Activated CD8-positive, alpha-beta T cell treated with anti-CD3 and anti-CD28 coated beads for 36 hours (primary cell): ENCODE data around the gene KY. TPM values are rescaled to one million over a fixed set of nuclear protein-coding genes. Genes with fewer than 3 reads are reported as not detected.

Experiments
- ATAC-seq: fragments of 200-7000 bp; cut with Tn5 transposase; one replicate; pipeline ENCODE4 v1.10.0; 2021; ENCODE audit warnings: mild to moderate bottlenecking, moderate library complexity
- CTCF ChIA-PET: fragments of 350-600 bp; sonication (Branson Sonifier 250); formaldehyde crosslinking; loops from one replicate; lab custom pipeline; 2021; ENCODE audit warnings: antibody characterized with exemption; lab: Charles Lee
- POLR2A ChIA-PET: fragments of 350-600 bp; sonication (Branson Sonifier 250); formaldehyde crosslinking; loops from one replicate; lab custom pipeline; 2021; ENCODE audit warnings: antibody characterized with exemption; lab: Charles Lee
- DNase-seq: peaks from one replicate; pipeline ENCODE4 v3.0.0-alpha.2; 2020
- H3K27ac Mint-ChIP-seq: one replicate; pipeline ENCODE4 v1.8.0; 2021; ENCODE audit warnings: mild to moderate bottlenecking, mixed read lengths
- H3K27me3 Mint-ChIP-seq: one replicate; pipeline ENCODE4 v1.8.0; 2021; ENCODE audit warnings: mixed read lengths
- H3K36me3 Mint-ChIP-seq: one replicate; pipeline ENCODE4 v1.8.0; 2021; ENCODE audit warnings: low read depth, mixed read lengths
- H3K4me1 Mint-ChIP-seq: one replicate; pipeline ENCODE4 v1.8.0; 2021; ENCODE audit warnings: low read depth, mixed read lengths
- H3K4me3 Mint-ChIP-seq: one replicate; pipeline ENCODE4 v1.8.0; 2021; ENCODE audit warnings: mild to moderate bottlenecking, moderate library complexity, mixed read lengths
- H3K9me3 Mint-ChIP-seq: one replicate; pipeline ENCODE4 v1.8.0; 2021; ENCODE audit warnings: mixed read lengths
- intact Hi-C: fragments of 100-400 bp; cut with micrococcal nuclease; formaldehyde crosslinking; loops from one replicate; pipeline ENCODE4 v1.10.0; 2022
- total RNA-seq, 2 experiments: library from RNA; stranded (reverse); gene quantifications; one replicate each; pipeline ENCODE4 v1.2.3, GENCODE V29; 2021
- TF ChIP-seq, protein P1 (sequence below): fragments of 200-600 bp; IDR thresholded peaks from one replicate; pipeline ENCODE4 v1.8.0; 2022; ENCODE audit warnings: antibody characterized with exemption, mild to moderate bottlenecking

Gene KY
- total RNA-seq, 2 experiments from 2014 or later, result not detected

DNA sequence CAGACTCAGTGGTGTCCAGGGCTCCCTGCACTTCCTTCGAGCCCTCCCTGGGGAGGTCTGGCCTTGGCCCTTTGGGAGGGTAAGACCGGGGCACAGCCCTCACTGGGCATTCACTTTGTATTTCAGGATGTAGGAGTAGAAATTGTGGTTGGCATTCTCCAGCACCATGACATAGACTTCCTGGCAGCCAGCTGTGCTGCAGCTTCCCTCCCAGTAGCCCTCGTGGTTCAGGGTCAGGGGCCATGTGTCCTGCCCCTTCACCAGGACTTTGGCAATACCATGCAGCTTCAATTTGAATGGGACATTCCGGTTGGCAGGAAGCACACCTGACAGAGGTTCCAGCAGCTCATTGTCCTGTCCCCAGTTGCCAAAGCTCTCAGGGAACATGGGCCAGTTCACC, 47.3 kb downstream of the KY start:
- H3K9me3 Mint-ChIP-seq, result no peaks in the 10 kb centered on the region
- ChIA-PET POLR2A (no interaction called here), CTCF (interaction anchor here (2.3 kb wide), 1 partner anchor 152 kb away, joined by 11 read pairs; no protein-coding TSS in a partner anchor)
- no peak overlapping the region for H3K27ac Mint-ChIP-seq
- ATAC-seq (no peak), DNase-seq (no peak)
- H3K4me1 Mint-ChIP-seq, result peaks cover 9% of the 10 kb centered on the region
- no peak overlapping the region for H3K4me3 Mint-ChIP-seq
- intact Hi-C loops, result loop anchor here (5.0 to 10.0 kb wide), 2 partner anchors 149 to 1291 kb away; no protein-coding TSS in a partner anchor
- TF ChIP-seq, protein P1, sequence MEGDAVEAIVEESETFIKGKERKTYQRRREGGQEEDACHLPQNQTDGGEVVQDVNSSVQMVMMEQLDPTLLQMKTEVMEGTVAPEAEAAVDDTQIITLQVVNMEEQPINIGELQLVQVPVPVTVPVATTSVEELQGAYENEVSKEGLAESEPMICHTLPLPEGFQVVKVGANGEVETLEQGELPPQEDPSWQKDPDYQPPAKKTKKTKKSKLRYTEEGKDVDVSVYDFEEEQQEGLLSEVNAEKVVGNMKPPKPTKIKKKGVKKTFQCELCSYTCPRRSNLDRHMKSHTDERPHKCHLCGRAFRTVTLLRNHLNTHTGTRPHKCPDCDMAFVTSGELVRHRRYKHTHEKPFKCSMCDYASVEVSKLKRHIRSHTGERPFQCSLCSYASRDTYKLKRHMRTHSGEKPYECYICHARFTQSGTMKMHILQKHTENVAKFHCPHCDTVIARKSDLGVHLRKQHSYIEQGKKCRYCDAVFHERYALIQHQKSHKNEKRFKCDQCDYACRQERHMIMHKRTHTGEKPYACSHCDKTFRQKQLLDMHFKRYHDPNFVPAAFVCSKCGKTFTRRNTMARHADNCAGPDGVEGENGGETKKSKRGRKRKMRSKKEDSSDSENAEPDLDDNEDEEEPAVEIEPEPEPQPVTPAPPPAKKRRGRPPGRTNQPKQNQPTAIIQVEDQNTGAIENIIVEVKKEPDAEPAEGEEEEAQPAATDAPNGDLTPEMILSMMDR, result no peak
- H3K27me3 Mint-ChIP-seq, result peaks cover 5% of the 10 kb centered on the region
- H3K36me3 Mint-ChIP-seq, result no peaks in the 10 kb centered on the region

DNA sequence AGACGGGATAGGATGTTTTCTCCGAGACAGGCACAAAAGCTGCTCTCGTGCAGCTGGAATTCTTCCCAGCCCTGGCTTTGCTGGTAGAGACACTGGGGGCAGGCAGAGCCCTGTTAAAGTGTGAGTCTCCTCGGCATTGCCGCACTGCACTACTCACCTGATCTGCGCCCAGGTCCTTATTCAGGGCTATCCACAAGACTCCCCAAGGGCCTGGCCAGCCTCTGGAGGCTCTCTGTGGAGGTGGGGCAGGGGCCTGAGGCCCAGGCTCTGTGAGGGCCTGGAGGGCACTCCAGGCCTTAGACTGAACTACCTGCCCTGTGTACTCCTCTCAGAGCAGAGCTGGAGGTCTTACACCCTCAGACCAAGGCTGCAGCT, 48.4 kb downstream of the KY start:
- intact Hi-C loops, result loop anchor here (5.0 to 10.0 kb wide), 2 partner anchors 150 to 1292 kb away; no protein-coding TSS in a partner anchor
- POLR2A ChIA-PET, result no interaction called here
- TF ChIP-seq, protein P1, result no peak
- H3K9me3 Mint-ChIP-seq, result no peaks in the 10 kb centered on the region
- no peaks in the 10 kb centered on the region for H3K36me3 Mint-ChIP-seq
- ATAC-seq (no peak), DNase-seq (no peak)
- H3K4me3 Mint-ChIP-seq, result no peak overlapping the region
- peaks cover 9% of the 10 kb centered on the region for H3K4me1 Mint-ChIP-seq
- H3K27ac Mint-ChIP-seq, result no peak overlapping the region
- peaks cover 5% of the 10 kb centered on the region for H3K27me3 Mint-ChIP-seq
- CTCF ChIA-PET, result interaction anchor here (1.6 to 3.5 kb wide), 2 partner anchors 14 to 152 kb away, joined by 3 to 37 read pairs; no protein-coding TSS in a partner anchor

DNA sequence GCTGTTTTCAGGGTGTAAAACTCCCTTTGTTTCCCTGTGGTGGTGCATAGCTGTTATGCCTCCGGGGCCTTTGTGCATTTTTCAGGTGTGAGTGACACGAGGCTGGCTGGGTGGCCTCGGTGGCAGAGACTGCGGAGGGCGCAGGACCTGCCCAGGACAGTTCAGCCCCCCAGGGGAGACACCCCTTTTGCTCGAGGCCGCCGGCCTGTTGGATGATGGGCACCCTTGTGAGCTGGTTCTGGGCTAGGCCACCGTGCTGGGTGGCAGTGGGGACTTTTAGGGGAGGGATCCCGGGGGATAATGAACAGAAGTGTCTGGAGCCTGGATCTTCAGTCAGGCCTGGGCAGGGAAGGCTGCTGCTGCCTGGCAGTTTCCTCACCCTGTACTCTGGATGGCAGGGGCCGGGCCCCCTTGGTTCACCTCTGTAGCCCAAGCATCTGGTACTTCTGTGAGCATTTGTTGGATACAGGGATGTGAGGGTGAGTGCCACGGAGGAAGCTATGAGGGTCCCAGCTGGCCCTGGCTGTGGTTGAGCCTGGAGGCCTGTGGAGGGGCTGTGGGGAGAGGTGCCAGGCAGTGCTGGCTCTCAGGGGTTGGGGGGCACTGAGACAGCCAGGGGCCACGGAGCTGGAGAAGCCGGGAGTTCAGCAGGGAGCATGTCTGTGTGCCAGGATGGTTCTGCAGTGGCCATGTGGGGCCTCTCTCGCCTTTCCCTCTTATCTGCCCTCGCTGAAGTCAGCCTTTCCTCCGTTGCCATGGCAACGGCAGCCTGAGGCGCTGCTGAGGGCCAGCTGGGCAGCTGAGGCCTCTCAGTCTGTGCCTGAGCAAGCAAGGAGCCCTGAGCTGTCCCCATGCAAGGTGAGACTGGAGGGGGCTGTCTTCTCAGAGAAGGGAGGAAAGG, 49.0 kb downstream of the KY start:
- POLR2A ChIA-PET, result interaction anchor here (0.6 kb wide), 1 partner anchor 37 kb away, joined by 3 read pairs; no protein-coding TSS in a partner anchor
- intact Hi-C loops, result loop anchor here (5.0 to 10.0 kb wide), 2 partner anchors 151 to 1293 kb away; no protein-coding TSS in a partner anchor
- ATAC-seq (no peak), DNase-seq (no peak)
- CTCF ChIA-PET, result interaction anchor here (0.7 to 3.5 kb wide), 18 partner anchors 8 to 1293 kb away, joined by 3 to 37 read pairs (median 4); partner anchors contain the start of gene EPHB1
- no peaks in the 10 kb centered on the region for H3K9me3 Mint-ChIP-seq
- no peak overlapping the region for H3K4me3 Mint-ChIP-seq
- TF ChIP-seq, protein P1, result no peak
- H3K27me3 Mint-ChIP-seq, result peaks cover 5% of the 10 kb centered on the region
- H3K36me3 Mint-ChIP-seq, result no peaks in the 10 kb centered on the region
- no peak overlapping the region for H3K27ac Mint-ChIP-seq
- peaks cover 9% of the 10 kb centered on the region for H3K4me1 Mint-ChIP-seq

DNA sequence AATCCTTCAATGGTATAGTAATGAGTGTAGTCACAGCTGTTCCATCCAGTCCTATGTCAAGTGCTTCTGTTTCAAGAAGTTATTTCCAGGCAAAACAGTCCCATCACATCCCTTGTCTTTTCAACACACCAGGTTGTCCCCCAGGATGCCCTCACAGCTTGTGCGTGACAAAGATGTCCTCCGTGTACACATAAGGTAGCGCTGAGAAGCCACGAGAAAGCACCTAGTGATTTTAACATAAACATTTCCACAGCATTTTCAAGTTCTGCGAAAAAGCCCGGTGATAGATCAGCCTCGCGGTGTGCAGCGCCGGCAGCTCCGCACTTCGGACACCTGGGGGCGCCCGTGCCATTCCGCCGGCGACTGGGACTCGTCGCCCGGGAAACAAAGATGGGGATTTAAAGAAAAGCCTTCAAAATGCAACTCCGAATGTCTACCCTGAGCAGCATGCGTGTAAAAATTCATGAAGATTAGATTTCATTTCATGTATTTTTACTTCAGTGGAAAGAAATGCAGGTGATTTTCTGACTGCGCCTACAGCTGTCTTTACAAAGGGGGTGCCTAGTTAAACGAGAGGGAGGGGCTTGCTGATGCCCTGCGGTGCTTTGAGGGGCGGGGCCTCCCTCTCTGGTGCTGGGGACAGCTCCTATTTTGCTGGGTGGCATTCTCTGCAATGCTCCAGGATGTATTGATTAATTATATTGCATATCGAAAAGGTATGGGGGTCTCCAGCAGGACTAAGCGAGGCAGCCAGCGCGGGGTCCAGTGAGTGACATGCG, 49.9 kb downstream of the KY start:
- DNase-seq (peak; percentile 62), ATAC-seq (peak; percentile 93)
- TF ChIP-seq, protein P1, result peak; percentile 98
- Mint-ChIP-seq H3K36me3 (no peaks in the 10 kb centered on the region), H3K27ac (no peak overlapping the region), H3K27me3 (peaks cover 5% of the 10 kb centered on the region), H3K4me3 (no peak overlapping the region), H3K4me1 (peaks cover 9% of the 10 kb centered on the region), H3K9me3 (no peaks in the 10 kb centered on the region)
- intact Hi-C loops, result loop anchor here (5.0 to 10.0 kb wide), 2 partner anchors 151 to 1294 kb away; no protein-coding TSS in a partner anchor
- CTCF ChIA-PET, result interaction anchor here (0.6 to 3.5 kb wide), 32 partner anchors 7 to 1443 kb away, joined by 3 to 37 read pairs (median 4); partner anchors contain the start of gene EPHB1
- POLR2A ChIA-PET, result no interaction called here
